EL (cell line): ENCODE results near the gene DDX27.
"Not testable (repeated sequence)": the region's sequence is repeated elsewhere in the genome, so short reads cannot be mapped to it uniquely, and the experiment has no call there.

ENCODE experiments used
- DNase-seq: peaks from one replicate; pipeline ENCODE4 v3.0.0-alpha.2; 2016

DDX27 gene, protein sequence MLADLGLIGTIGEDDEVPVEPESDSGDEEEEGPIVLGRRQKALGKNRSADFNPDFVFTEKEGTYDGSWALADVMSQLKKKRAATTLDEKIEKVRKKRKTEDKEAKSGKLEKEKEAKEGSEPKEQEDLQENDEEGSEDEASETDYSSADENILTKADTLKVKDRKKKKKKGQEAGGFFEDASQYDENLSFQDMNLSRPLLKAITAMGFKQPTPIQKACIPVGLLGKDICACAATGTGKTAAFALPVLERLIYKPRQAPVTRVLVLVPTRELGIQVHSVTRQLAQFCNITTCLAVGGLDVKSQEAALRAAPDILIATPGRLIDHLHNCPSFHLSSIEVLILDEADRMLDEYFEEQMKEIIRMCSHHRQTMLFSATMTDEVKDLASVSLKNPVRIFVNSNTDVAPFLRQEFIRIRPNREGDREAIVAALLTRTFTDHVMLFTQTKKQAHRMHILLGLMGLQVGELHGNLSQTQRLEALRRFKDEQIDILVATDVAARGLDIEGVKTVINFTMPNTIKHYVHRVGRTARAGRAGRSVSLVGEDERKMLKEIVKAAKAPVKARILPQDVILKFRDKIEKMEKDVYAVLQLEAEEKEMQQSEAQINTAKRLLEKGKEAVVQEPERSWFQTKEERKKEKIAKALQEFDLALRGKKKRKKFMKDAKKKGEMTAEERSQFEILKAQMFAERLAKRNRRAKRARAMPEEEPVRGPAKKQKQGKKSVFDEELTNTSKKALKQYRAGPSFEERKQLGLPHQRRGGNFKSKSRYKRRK

DNA sequence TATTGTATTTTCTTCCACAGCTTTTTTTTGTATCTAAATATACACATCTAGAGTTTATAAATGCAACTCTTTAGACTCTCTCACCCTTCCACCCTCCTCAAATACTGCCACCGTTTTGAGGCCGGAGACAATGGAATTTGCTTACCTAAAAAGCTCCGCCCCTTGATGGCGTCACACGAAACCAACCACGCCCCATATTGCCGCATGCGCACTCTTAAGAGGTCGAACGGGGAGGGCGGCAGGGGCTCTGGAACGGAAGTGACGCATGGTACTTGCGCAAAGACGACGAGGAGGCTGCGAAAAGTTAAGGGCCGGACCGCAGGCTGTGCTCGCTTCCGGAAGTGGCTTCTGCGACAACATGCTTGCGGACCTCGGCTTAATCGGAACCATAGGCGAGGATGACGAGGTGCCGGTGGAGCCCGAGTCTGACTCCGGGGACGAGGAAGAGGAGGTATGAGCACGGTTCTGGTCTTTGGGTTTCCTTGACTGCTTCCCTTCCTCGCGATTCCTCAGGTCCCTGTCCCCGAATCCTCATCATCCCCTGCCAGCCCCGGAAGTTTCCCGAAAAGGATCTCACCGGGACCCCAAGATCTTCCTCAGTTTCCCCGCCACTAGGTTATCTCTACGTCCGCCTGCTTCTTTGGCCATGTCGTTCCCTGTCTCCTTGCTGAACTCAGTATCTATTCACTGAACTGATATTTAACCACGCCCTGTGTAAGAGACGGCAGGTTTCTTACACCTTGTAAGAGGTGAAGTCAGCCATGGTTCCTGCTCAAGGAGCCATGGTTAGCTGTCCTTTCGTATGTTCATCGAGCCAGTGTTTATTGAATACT, at the start of gene DDX27:
TSS of gene DDX27 (plus strand) at position 326 of the 833 bp plus-strand sequence. CDS start at position 359, 33 bp downstream.
- DNase-seq = peak; percentile 99

DNA sequence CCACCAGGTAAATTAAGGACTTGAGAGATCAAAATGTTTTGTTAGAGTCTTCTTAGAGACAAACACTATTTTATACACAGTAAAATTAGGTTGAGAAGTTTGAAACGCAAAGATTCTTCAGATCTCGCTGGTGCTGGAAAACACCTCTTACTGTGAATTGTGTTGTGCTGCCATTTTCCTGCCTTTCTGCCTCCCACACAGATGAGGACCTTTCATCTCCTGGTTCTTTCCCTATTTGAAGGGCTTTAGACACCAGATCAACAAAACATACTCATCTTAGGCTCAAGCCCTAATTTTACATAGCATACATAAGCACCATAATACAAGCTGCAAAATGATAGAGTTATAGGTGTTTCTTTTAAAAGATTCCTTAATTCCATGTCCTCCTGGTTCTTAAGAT, 49.7 kb upstream of the DDX27 start:
- DNase-seq = no peak

DNA sequence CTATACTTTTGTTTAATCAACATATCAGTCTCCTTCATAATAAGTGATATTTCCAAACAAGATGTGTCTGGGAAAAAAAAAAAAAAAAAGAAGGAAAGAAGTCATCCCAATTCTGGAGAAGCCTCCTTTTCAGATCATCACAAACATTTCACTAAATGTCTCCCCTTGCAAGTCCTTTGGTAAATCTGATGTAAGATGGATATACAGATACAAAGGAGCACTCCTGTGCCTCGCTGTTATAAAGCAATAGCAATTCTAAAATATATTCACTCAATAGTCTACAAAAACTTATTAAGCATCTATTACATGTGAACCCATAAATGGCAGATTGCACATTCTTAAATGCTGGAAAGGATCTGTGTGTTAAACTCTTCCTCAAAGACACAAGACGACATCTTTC, 48.5 kb upstream of the DDX27 start:
- DNase-seq = no peak

DNA sequence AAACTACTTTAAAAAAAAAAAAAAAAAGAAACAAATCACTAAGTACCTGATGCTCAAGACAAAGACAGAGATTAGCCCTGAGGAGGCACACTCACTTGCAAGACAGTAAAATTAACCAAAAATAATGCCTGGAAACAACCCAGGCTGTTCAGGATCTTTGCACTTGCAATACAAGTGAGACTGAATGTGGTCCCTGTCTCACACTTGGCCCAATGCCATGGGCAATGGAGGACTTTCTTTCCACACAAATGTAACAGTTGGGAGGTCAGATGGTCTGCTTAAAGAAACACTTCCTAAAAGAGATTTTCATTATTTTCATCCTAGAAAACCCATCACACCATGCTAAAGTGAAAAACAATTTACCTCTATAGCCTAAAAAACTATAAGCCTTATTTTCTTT, 47.3 kb upstream of the DDX27 start:
- DNase-seq = no peak

DNA sequence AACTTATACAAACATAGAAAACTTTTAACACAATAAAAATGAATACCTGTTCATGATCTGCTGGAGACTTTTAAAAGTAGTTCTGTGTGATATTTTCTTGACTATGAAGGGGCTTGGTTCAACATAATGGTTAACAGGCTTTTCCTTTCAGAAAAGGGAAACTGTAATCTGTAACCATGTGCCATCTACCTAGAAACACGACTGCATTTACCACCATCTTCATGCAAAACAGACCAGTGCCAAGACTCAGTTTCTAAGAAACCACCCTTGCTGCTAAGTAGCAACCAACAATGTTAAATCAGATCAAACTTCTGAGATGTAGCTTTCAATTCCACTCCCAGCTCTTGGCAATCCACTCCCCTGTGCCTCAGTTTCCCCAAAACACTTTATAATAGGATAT, 46.8 kb upstream of the DDX27 start:
- no peak for DNase-seq

DNA sequence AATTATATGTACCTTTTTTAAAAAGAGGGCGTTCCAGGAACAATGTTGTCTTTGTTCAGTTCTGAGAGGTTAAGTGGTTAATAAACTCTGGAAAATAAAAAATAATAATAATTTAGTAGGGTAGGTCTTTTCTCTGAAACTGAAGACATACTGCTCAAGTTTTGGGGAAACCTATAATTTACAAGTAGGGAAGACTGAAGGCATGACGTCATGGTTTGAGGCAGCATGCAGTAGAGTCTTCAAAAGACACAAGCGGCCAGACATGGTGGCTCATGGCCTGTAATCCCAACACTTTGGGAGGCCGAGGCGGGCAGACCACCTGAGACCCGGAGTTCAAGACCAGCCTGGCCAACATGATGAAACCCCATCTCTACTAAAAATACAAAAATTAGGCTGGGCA, 45.0 kb upstream of the DDX27 start:
- DNase-seq = no peak

DNA sequence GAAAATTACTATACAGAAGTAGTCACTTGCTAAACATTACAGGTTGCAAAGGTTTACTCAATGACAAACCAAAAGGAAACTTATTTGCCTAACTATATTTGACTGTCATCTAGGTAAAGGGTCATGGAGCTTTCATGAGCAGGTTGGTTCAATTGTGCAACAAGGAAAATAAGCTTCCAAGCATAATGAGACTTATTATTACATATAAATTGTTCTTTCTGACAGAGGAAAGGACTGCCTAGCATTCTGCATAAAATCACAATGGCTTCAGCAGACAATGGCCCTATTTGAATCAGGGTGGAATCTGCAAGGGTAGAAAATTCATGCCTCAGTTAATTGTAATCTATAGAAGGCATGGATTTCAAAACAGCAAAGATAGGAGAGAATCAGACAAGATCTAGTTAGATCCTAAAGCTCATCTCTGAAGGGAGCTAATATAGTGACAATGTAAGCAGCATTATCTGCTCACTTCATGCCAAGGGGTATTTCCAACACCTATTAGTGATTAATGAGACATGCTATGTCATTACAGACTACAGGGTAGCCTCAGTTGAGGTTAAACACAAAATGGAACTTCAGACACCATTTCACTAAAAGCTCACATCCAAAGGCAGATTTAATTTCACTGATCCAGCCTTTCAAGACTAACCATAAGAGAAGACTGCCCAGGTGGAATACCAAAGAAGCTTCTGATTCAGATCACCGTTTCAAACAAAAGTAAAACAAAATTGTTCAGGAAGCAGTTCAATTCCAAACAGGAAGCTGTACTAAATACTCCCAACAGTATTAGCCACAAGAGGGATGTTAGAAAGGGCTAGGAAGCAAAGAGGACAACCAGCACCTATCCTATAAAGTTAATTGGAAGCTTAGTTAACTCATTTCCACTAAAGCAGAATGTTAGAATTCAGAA, 39.6 kb upstream of the DDX27 start:
- no peak for DNase-seq

DNA sequence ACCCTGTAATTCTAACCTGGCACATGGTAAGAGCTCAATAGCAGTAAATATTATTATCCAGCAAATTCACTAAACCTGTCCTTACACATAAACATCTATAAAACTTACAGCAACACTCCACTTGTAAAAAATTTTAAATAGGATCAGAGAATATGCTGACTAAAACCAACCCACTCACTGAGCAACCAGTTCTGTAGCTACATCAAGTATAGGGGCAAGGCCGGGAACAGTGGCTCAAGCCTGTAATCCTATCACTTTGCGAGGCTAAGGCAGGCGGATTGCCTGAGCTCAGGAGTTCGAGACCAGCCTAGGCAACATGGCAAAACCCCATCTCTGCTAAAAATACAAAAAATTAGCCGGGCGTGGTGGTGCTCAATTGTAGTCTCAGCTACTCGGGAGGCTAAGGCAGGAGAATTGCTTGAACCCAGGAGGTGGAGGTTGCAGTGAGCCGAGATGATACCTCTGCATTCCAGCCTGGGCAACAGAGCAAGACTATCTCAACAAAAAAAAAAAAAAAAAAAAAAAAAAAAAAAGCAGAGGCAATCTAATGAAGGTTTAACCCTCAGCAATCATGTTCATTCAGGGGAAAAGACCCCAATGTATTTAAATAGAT, 37.8 kb upstream of the DDX27 start:
- no peak for DNase-seq

DNA sequence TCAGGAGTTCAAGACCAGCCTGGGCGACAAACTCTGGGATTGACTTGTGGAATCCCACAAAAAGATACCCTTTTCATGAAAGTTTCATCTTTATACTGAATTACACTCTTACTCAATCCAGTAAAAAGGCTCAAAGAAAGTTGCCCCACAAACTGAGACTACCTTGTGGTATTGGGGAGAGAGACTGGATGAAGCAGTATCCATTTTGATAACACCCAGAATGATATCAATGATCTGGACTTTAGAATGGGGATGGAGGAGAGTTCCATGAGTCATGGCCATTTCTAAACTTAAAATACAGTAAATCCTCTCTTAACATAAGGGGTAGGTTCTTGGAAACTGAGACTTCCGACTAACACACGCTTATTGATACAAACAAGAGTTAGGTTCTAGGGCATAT, 35.8 kb upstream of the DDX27 start:
- DNase-seq = no peak

DNA sequence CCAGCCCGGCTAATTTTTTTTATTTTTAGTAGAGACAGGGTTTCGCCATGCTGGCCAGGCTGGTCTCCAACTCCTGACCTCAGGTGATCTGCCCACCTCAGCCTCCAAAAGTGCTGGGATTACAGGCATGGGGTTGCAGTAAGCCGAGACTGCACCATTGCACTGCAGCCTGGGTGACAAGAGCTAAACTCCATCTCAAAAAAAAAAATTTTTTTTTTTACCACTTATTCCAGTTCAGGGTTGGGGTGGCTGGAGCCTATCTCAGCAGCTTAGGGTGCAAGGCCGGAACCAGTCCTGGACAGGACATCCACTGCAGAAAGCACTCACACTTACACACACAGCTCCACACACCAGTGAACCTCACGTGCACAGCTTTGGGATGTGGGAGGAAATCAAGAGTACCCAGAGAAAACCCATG, 35.1 kb upstream of the DDX27 start:
- DNase-seq = not testable (repeated sequence)

DNA sequence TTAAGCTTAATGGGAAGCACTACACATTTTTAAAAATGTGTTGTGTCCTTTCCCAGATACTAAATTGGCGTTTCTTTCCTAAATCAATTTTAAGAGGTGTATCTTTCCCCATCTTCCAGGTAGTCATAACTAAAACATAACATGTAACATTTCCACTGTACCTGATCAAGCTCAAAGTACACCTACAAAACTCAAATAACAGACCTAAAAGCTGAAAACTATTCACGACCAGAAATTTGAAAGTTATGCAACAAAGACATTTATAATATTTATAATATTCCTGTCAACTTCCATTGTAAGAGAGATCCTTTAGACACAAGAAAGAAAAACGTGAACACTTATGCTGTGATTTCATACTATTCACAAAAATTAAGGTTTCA, 34.5 kb upstream of the DDX27 start:
- no peak for DNase-seq

DNA sequence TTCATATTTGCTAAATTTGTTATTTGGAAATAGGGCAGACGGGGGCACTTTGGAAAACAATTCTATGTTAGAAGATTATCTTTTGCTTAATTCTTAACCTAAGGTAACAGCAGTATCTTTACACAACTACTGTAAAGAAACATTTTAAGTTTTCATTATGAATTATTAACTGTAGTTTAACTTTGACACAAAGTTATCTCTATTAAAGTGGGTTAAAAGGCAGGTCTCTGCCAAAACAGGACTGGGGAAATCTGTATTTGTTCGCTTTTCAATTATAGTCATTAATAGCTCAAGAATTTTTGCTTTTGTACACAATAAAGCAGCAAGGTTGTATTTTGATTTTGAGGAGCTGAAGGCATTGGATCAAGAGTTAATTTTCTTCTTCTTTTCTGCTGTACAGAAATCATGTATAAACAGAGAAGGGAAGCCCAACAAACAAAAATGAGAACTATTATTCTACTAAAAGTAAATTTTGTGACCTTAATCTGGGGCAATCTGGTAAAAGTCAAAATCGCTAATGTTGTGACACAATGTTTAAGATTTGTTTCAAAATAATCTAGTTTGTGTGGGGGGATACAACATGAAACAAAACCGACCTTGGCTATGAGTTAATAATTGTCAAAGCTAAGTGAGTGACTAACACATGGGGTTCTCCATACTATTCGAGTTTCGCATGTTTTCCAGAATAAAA, 34.0 kb upstream of the DDX27 start:
- DNase-seq = no peak

DNA sequence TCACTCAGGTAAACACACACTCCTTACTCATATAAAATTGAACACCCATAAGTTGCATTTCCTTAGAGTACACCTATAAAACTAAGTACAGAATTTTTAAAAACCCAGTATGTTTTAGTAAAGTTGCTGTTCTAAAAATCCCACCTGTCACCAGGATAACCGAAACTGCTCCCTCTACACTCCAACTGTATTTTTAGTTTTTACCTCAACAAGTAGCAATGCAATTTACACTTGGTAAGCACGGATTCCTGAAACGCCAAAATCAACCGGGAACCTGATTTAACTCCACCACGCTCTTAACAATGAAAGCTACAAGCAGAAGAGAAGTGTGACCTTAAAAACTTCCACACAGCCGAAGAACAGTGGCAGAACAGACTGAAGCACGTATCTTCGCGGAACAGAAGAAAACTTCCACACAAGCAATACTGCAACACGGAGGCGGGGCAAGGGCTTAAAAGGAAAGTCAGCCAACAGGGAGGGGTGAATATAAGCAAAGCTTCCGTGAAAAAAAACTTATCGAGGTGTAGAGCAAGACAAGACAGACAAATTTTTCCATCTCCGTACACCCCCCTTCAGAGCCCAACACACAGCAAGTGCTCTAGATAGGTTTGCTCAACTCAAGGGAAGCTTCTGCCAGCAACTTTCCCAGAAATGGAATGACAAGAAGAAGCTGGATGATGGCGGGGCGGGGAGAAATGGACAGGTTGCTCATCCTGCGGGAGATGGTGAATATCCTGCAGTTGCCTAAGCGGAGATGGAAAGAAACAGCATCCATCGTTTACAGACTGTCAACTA, 32.5 kb upstream of the DDX27 start:
- peak; percentile 60 for DNase-seq

DNA sequence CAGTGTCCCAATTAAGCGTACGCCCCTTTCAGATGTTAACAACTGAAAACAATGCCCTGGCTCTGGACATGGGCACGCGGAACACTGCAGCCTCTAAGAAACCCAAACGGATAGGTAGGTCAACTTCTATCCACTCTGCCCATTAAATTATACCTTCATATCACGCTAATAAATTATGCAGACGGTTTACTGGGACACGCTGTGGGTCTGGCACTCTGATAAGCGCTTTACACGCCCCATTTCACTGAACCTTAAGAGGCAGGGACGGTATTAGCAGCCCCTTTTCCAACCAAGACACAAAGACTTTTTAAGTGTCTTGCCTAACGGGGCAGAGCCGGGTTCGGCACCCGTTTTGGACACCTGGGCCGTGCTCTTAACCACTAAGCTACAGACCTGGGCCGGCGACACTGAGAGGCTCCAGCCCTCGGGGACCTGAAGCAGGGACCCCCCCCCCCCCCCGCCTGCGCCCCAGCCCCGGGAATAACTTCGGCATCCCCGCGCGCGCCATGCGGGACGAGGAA, 31.8 kb upstream of the DDX27 start:
- DNase-seq = no peak

DNA sequence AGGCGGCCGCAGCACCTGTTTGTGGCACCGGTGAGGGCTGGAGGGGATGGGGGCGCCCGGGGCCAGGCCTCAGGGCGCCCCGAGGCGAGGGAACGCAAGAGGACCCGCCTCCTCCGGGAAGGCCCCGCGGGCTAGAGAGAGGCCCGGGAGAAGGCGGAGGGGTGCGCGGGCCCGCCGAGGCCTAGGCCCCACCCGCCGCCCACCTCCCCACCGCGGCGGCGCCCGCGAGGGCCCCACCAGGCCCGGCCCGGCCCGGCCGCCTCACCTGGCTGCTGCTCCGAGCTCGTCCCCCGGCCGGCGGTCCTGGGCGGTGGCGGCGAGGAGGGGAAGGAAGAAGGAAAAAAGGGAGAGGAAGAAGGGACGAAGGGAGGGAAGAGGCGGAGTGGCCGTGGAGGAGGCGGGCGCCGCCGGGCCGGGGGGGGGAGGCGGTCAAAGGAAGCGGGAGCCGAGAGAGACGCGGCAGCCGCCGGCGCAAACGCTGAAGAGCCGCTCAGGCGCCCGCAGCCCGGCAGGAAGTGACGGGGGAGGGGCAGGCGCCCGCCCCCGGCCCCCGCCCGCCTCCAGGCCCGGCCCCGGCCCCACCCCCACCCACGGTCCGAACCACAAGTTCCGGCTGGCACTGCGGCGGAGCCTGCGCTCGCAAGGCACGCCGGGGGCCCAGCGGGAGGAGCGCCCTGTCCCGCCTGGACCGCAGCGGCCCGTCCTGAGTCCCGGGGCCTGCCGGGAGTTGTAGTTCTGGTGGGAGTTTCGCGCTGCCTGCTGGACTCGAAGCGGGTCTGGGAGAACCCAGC, 31.2 kb upstream of the DDX27 start, which contains the start of gene STAU1:
TSS of gene STAU1 (minus strand) at position 484 of the 791 bp plus-strand sequence. CDS start 22,133 bp downstream, outside the sequence.
- peak; percentile 96 for DNase-seq

DNA sequence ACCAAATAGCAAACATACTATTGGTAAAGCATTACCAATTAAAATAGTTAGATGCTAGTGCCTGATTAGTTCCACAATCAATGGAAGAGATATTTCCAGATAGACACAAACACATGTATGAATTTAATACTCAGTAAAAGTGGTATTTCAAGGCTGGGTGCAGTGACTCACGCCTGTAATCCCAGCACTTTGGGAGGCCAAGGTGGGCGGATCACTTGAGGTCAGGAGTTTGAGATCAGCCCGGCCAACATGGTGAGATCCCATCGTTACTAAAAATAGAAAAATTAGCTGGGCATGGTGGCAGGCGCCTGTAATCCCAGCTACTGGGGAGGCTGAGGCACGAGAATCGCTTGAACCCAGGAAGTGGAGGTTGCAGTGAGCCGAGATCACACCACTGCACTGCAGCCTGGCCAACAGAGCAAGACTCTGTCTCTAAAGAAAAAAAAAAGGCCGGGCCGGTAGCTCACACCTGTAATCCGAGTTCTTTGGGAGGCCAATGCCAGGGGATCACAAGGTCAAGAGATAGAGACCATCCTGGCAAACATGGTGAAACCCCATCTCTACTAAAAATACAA, 26.2 kb upstream of the DDX27 start:
- DNase-seq = not testable (repeated sequence)

DNA sequence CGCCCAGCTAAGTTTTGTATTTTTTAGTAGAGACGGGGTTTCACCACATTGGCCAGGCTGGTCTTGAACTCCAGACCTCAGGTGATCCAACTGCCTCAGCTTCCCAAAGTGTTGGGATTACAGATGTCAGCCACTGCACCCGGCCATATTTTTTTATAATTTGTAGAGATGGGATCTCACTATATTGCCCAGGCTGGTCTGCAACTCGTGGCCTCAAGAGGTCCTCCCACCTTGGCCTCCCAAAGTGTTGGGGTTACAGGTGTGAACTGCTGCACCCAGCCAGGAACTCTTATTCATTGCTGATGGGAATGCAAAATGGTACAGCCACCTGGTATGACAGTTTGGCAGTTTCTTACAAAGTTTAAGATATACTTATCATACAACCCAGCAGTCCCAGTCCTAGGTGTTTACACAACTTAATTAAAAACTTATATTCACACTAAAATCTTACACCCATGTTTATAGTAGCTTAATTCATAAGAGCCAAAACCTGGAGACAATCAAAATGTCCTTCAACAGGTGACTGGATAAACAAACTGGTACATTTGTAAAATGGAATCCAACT, 19.4 kb upstream of the DDX27 start:
- DNase-seq = no peak

DNA sequence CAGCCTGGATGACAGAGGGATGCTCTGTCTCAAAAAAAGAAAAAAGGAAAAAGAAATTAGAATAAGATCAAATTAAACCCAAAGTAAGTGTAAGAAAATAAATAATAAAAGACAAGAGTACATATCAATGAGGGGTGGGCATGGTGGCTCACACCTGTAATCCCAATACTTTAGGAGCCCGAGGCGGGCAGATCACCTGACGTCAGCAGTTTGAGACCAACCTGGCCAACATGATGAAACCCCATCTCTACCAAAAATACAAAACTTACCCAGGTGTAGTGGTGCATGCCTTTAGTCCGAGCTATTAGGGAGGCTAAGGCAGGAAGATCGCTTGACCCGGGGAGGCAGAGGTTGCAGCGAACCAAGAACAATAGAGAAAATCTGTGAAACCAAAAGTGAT, 16.2 kb upstream of the DDX27 start:
- no peak for DNase-seq
